Stimulated activated CD4-positive, alpha-beta T cell treated with anti-CD3 and anti-CD28 coated beads, Interleukin-4, amount 100 ng/mL, for 4 hours (primary cell): ENCODE data around the gene BOD1.

Experiments used
- DNase-seq, 2 experiments: peaks; one replicate each; pipeline ENCODE4 v3.0.0-alpha.2; 2020

Gene BOD1

DNA sequence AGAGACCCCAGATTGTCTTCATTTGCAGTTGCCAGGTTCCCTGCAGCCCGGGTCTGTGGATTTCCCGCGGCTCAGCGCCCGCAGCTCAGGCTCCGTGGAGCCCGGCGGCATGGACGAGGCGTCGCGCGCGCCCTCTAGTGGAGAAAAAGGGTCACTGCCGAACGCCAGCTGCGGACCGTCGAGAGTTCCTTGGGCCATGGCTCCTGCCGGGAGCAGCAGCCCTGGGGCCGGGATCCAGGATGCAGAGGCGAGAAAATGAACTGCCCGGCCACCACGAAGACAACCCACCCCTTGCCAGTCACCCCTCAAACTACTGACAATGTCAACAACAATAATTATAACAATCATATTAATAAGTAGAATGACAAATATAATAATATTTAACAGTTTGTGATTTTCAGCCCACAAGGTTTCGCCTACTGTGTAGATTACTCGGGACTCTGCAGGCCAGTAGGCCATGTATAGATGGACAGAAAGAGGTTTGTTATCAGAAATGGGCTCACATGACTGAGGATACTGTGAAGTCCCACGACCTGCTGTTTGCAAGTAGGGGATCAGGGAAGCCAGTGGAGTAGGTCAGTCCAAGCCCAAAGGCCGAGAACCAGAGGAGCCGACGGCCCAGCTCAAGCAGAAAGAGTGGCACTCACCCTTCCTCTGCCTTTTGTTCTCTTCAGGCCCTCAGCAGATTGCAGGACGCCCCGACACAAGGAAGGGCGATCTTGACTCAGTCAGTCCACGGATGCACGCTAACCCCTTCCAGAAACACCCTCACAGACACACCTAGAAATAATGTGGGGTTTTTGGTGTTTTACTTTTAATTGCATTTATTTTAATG, 43.1 kb downstream of the BOD1 start:
- peak; percentile 29 to 64 for DNase-seq

- no peak for DNase-seq
Measured at GRCh38 chr5:173572431-173573125, 43.9 kb downstream of the BOD1 start.

DNA sequence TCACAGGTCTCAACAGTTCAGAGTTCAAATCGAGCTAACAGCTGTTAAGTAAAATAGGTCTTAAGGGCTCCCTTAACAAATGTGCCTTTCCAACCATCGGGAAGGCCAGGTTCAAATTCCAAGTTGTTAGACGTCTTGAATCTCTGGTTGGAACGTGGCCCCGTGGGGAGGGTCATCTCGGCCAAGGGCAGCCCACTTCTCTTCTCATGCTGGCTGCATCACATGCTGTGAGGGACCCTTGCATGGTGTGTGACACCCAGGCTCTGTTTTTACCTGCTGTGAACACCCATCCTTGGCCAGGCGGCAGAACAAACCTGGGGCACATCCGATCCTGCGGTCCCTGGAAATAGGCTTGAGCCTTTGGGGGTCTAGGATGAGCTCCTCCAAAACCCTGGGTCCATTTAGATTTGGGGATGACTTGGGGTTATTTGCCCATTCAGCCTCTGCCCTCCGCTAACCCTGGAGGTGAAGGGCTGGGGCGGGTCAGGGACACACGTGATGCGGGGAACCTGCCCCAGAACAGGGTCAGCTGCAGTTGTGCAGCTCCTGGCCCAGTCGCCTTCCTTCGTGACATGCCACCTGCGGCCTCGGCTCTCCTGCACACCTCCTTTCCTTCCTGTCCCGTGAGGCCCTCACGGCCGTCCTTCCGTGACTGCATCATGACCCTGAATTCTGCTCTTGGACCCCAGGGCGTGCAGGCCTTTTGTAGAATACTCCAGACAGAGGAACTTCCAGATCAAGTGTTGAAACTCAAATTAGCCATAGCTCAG, 45.9 kb downstream of the BOD1 start:
- no peak for DNase-seq

- no peak for DNase-seq
Measured at GRCh38 chr5:173568703-173569102, 47.7 kb downstream of the BOD1 start.

GRCh38 chr5:173568128-173568527, 48.3 kb downstream of the BOD1 start:
- DNase-seq: no peak

GRCh38 chr5:173567548-173567947, 48.9 kb downstream of the BOD1 start:
- no peak for DNase-seq

DNA sequence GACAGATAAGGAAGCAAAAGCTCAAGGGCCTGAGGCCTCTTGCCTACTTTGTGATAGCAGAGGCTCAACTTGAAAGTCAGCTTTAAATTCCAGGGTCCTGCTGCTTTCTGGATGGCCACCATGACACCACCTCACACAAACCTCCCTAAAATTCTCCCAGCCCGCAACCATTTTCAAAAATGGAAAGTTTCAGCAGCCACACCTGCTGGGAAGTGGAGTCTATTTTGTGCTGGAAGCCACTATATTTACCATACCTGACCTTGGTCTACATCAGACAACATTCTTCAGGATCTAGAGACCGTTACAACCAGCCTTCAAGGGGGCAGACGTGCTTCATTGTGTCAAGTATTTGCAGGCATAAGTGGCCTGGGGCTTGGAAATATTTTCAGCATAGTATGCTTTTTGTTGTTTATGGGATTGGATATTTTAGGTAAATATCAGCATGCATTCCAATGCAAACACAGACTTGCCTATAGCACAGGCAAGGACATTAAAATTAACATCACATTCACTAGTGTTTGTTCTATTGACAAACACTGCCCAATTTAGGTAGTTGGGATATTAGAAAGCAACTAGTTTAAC, 50.9 kb downstream of the BOD1 start:
- DNase-seq: no peak

GRCh38 chr5:173564106-173564505, 52.3 kb downstream of the BOD1 start:
- DNase-seq: no peak

DNA sequence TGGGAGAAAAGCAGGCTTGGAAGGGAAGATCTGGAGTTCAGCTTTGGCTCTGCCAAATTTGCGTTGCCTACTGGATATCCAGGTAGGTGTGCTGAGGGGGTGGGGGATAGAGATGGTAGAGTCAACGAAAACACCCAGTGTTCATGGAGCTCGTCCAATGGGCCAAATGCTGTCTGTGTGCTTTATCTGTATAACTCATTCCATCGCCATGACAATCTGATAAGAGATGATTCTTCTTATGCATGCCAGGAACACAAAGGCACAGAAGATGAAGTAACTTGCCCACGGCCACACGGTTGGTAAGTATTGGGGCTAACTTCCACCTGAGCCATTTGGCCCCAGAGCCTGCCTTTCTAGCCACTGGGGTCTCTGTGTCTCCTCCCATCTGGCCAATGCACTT, 53.2 kb downstream of the BOD1 start:
- DNase-seq: no peak

- DNase-seq: no peak
Measured at GRCh38 chr5:173562451-173562850, 54.0 kb downstream of the BOD1 start.
